Measurements from ENCODE around the gene PER3.

The PER3 gene

DNA sequence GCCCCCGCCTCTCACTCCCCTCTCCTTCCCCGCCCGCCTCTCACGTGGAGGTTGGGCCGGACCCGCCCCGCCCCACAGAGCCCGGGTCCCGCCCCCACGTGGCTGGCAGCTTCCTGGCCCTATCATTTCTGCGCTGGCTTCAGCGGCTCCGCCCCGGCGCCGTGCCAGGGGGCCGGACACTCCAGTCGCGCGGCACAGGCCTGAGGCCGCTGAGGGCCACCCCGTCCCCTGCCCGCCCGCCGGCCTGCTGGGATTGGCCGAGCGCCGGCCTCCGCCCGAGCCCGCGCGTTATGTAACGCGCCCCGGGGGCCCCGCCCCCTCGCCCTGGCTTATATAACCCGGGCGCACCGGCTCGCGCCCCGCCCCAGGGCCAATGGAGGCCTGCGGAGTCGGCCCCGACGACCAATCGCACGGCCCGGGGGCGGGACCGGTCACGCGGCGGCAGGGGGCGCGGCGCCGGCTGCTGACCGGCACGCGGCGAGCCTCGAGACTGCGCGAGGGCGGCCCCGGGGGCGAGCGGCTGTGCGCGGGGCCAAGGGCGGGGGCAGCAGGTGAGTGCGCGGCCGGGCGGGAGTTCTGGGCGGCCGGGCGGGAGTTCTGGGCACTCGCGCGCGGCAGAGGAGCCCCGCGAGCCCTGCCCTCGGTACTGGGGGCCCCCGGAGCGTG is at the start of gene PER3:
TSS of gene PER3 (plus strand) at position 466 of the 666 bp plus-strand sequence. CDS start 587 bp downstream, outside the sequence.
- Mint-ChIP-seq H3K4me1 (peaks cover 35% of the 10 kb centered on the region), H3K9me3 (no peaks in the 10 kb centered on the region), H3K4me3 (peak within 1 kb of the TSS; percentile 68), H3K27me3 (no peaks in the 10 kb centered on the region), H3K27ac (peak within 1 kb of the TSS; percentile 12 to 13)
- DNase-seq (peak; percentile 89 to 92), ATAC-seq (peak; percentile 96)

DNA sequence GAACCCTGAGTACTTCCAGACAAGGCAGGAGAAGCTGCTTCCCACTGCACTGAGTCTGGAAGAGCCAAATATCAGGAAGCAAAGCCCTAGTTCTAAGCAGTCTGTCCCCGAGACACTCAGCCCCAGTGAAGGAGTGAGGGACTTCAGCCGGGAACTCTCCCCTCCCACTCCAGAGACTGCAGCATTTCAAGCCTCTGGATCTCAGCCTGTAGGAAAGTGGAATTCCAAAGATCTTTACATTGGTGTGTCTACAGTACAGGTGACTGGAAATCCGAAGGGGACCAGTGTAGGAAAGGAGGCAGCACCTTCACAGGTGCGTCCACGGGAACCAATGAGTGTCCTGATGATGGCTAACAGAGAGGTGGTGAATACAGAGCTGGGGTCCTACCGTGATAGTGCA is 46.0 kb upstream of the PER3 start:
- H3K4me3 Mint-ChIP-seq: no peak overlapping the region
- DNase-seq (no peak), ATAC-seq (no peak)
- H3K27me3 Mint-ChIP-seq: peaks cover 17% of the 10 kb centered on the region
- H3K27ac Mint-ChIP-seq: no peak overlapping the region
- H3K9me3 Mint-ChIP-seq: peaks cover 6 to 8% of the 10 kb centered on the region in 2 donors
- H3K4me1 Mint-ChIP-seq: no peaks in the 10 kb centered on the region

GRCh38 chr1:7743346-7743745 is 40.7 kb upstream of the PER3 start:
- Mint-ChIP-seq H3K27ac (no peak overlapping the region), H3K9me3 (peaks cover 6 to 8% of the 10 kb centered on the region in 2 donors), H3K27me3 (peaks cover under 1% of the 10 kb centered on the region), H3K4me1 (no peaks in the 10 kb centered on the region), H3K4me3 (no peak overlapping the region)
- ATAC-seq: no peak
- DNase-seq: no peak

DNA sequence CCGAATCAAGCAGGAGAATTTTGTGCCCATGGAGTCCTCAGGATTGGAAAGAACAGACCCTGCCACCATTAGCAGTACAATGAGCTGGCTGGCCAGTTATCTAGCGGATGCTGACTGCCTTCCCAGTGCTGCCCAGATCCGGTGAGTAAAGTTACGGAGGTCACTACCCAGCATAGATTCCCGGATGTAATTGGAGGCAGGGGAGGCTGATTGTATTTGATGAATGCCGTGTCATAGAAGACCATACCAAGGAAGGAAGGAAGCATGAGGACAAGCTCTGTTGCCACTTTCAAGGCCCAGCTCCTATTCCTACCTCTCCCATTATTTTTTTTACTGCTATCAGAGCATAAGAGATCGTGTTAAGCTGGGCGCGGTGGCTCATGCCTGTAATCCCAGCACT is 39.2 kb upstream of the PER3 start:
- Mint-ChIP-seq H3K4me3 (no peak overlapping the region), H3K27ac (no peak overlapping the region)

DNA sequence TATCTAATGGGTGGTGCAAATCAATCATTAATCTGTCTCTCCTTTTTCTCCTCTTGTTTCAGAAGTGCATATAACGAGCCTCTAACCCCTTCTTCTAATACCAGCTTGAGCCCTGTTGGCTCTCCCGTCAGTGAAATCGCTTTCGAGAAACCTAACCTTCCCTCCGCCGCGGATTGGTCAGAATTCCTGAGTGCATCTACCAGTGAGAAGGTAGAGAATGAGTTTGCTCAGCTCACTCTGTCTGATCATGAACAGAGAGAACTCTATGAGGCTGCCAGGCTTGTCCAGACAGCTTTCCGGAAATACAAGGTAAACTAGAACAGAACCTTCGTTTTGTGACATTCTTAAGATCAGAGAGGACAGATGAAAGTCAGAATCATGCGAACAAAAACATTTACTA is 38.3 kb upstream of the PER3 start:
- ATAC-seq: no peak
- Mint-ChIP-seq H3K4me1 (no peaks in the 10 kb centered on the region), H3K9me3 (no peaks in the 10 kb centered on the region), H3K27ac (peak overlapping the region in 1 of 2 donors; percentile 26), H3K27me3 (no peaks in the 10 kb centered on the region), H3K4me3 (no peak overlapping the region)
- DNase-seq: no peak

More for the DNA sequence above, 39.2 kb upstream of the PER3 start:
- H3K9me3 Mint-ChIP-seq: no peaks in the 10 kb centered on the region
- no peaks in the 10 kb centered on the region for H3K27me3 Mint-ChIP-seq
- H3K4me1 Mint-ChIP-seq: no peaks in the 10 kb centered on the region
- no peak for ATAC-seq
- no peak for DNase-seq

DNA sequence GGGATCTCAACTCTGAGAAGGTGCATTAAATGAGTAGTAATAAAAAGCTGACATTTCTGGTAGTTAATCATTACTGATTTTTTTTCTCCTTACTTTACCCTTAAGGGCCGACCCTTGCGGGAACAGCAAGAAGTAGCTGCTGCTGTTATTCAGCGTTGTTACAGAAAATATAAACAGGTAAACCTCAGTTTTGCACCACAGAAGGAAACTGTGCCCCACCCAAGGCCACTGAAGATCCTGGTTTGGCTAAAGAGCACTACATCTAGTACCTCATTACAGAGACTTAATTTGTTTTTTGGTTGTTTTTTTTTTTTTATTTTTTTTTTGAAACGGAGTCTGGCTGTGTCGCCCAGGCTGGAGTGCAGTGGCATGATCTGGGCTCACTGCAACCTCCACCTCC is 36.5 kb upstream of the PER3 start:
- Mint-ChIP-seq H3K4me1 (peaks cover 2% of the 10 kb centered on the region), H3K27ac (no peak overlapping the region), H3K27me3 (no peaks in the 10 kb centered on the region), H3K4me3 (no peak overlapping the region), H3K9me3 (no peaks in the 10 kb centered on the region)
- no peak for ATAC-seq
- no peak for DNase-seq

- no peak for DNase-seq
- ATAC-seq: no peak
- H3K4me3 Mint-ChIP-seq: no peak overlapping the region
- peaks cover 16% of the 10 kb centered on the region for H3K4me1 Mint-ChIP-seq
- H3K27me3 Mint-ChIP-seq: peaks cover 6% of the 10 kb centered on the region
- no peak overlapping the region for H3K27ac Mint-ChIP-seq
- no peaks in the 10 kb centered on the region for H3K9me3 Mint-ChIP-seq
Observed at GRCh38 chr1:7749126-7749525, 35.0 kb upstream of the PER3 start.

GRCh38 chr1:7751174-7751573 is 32.9 kb upstream of the PER3 start:
- Mint-ChIP-seq H3K4me1 (peaks cover 19% of the 10 kb centered on the region), H3K27ac (no peak overlapping the region), H3K9me3 (no peaks in the 10 kb centered on the region), H3K27me3 (peaks cover 10% of the 10 kb centered on the region), H3K4me3 (no peak overlapping the region)
- no peak for ATAC-seq
- no peak for DNase-seq

DNA sequence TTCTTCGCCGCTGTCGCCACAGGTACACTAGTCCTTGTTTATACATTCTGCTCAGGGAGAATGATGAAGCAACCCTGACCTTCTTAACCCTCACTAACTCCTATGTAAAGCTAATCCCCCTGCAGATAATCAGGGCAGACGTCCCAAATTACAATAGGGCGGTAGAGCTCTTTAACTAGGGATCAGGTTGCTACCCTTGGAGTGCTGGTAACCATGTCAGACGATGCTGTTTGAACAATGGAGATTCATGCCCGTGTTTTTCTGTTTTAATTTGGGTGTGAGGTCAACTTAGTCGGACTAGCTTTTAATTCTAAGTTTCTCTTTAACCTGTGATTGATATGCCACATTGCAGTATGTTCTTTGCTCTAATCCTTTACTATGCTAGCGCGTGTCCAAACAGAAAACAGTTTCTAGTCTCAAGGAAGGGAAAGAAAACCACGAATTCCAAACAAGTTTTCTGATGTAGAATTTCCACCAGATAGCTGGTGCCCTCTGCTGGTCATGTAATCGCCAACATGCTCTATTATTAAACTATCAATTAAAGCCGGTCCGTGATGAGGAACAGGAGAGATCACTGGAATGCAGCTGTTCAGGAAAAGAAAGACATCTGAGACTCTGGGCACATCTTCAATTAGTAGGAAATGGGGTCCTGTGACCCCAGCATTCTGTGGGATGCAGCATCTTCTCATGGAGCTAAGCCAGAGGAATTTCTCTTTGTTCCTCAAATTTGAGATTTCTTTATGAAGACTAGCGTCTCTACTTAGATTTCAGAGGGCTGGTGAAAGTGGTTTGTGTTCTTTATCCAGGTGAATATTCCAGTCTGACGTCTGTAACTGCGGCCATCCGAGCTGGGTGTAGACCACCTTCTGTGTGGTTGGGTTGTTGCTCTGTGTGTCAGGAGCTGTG is 31.3 kb upstream of the PER3 start:
- no peak for ATAC-seq
- no peaks in the 10 kb centered on the region for H3K9me3 Mint-ChIP-seq
- no peak overlapping the region for H3K27ac Mint-ChIP-seq
- H3K4me3 Mint-ChIP-seq: peak overlapping the region; percentile 56 to 67
- peak; percentile 15 to 23 for DNase-seq
- H3K27me3 Mint-ChIP-seq: peaks cover 10% of the 10 kb centered on the region
- H3K4me1 Mint-ChIP-seq: peaks cover 19% of the 10 kb centered on the region

DNA sequence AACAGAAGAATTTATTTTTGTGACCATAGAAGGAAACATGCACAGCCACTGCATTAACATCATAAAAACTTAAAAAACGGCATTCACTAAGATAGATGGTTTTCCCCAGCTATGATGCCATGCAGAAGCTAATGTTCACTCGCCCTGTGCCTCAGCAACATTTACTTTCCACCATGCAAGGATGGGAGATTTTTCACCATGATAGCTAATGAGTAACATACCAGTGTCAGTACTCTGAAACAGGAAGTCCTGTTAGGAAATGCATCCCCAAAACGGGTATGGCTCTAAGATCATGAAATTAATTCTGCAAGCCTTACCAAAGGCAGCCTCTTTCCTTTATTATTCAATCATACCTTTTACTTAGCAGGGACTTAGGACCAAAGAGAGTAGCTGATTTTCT is 30.4 kb upstream of the PER3 start:
- DNase-seq: no peak
- Mint-ChIP-seq H3K27ac (no peak overlapping the region), H3K4me3 (no peak overlapping the region), H3K9me3 (no peaks in the 10 kb centered on the region), H3K4me1 (peaks cover 19% of the 10 kb centered on the region), H3K27me3 (peaks cover 10% of the 10 kb centered on the region)
- ATAC-seq: no peak

DNA sequence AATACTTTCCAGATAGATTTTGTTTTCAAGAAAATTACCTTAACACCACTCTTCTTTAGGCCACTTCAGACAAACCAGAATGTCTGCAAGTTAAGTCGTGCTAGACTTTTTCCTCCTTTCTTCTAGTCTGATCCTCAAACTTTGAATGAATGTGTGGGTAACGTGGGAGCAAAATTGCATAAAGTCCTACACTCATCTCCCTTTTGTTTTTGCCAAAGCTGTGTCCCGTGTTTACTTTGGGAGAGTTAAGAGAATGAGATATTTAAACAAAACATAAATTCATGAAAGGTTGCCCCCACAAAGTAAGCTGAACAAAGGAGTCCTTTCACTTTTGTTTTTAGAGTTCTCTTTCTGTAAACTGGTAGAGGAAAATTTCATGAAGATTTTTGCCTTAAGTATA is 29.9 kb upstream of the PER3 start:
- no peaks in the 10 kb centered on the region for H3K9me3 Mint-ChIP-seq
- DNase-seq (no peak), ATAC-seq (no peak)
- H3K4me3 Mint-ChIP-seq: peak overlapping the region in 1 of 2 donors; percentile 63
- peak overlapping the region in 1 of 2 donors; percentile 24 for H3K27ac Mint-ChIP-seq
- peaks cover 10% of the 10 kb centered on the region for H3K27me3 Mint-ChIP-seq
- peaks cover 19% of the 10 kb centered on the region for H3K4me1 Mint-ChIP-seq

- DNase-seq (no peak), ATAC-seq (no peak)
- Mint-ChIP-seq H3K4me3 (no peak overlapping the region), H3K4me1 (peaks cover 19% of the 10 kb centered on the region), H3K27me3 (peaks cover 10% of the 10 kb centered on the region), H3K9me3 (no peaks in the 10 kb centered on the region), H3K27ac (no peak overlapping the region)
Observed at GRCh38 chr1:7755448-7755847, 28.6 kb upstream of the PER3 start.

DNA sequence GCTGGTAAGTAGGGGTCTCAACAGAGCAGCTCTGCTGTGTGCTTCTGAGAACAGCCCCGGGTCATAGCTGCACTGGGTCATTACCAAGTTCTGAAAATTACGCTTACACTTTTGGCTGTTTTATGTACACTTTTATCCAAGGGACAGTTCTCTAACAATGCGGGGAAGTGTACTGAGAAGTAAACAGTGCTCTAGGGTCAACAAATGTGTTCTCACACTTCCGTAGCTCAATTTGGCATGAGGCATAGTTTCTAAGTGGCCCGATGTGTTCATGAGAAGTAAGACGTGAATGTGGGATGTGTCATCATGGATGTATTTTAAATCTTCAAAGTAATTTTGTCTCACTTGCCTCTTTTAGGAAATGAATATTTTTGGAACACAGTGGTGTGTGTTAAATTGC is 23.8 kb upstream of the PER3 start:
- no peaks in the 10 kb centered on the region for H3K4me1 Mint-ChIP-seq
- H3K27ac Mint-ChIP-seq: no peak overlapping the region
- H3K9me3 Mint-ChIP-seq: no peaks in the 10 kb centered on the region
- no peak for DNase-seq
- no peak overlapping the region for H3K4me3 Mint-ChIP-seq
- no peaks in the 10 kb centered on the region for H3K27me3 Mint-ChIP-seq
- ATAC-seq: no peak

- Mint-ChIP-seq H3K9me3 (no peaks in the 10 kb centered on the region), H3K4me1 (no peaks in the 10 kb centered on the region)
- DNase-seq: no peak
Observed at GRCh38 chr1:7761103-7761502, 23.0 kb upstream of the PER3 start.

GRCh38 chr1:7767176-7767575 is 16.9 kb upstream of the PER3 start:
- peaks cover 23% of the 10 kb centered on the region for H3K27me3 Mint-ChIP-seq
- H3K4me3 Mint-ChIP-seq: no peak overlapping the region
- H3K9me3 Mint-ChIP-seq: no peaks in the 10 kb centered on the region
- no peak overlapping the region for H3K27ac Mint-ChIP-seq
- peaks cover 17% of the 10 kb centered on the region for H3K4me1 Mint-ChIP-seq
- DNase-seq (no peak), ATAC-seq (no peak)

More at GRCh38 chr1:7761103-7761502, 23.0 kb upstream of the PER3 start:
- Mint-ChIP-seq H3K27me3 (peaks cover under 1% of the 10 kb centered on the region), H3K27ac (no peak overlapping the region), H3K4me3 (no peak overlapping the region)
- ATAC-seq: no peak

GRCh38 chr1:7768583-7768982 is 15.5 kb upstream of the PER3 start:
- no peak overlapping the region for H3K27ac Mint-ChIP-seq
- DNase-seq: no peak

More at GRCh38 chr1:7768583-7768982, 15.5 kb upstream of the PER3 start:
- ATAC-seq: no peak
- H3K9me3 Mint-ChIP-seq: no peaks in the 10 kb centered on the region
- H3K27me3 Mint-ChIP-seq: peaks cover 23% of the 10 kb centered on the region
- no peak overlapping the region for H3K4me3 Mint-ChIP-seq
- H3K4me1 Mint-ChIP-seq: peaks cover 28% of the 10 kb centered on the region
